GM20000 (cell line): Measurements from ENCODE around the gene TMOD3.
"Not testable (repeated sequence)": the region's sequence is repeated elsewhere in the genome, so short reads cannot be mapped to it uniquely, and the experiment has no call there.

Experiments
- DNase-seq: peaks from one replicate; pipeline ENCODE4 v3.0.0; 2012; ENCODE audit warnings: low spot score
- TF ChIP-seq, protein P1 (sequence below): IDR thresholded peaks from 2 replicates; pipeline ENCODE4 v1.5.1; 2012; ENCODE audit warnings: mild to moderate bottlenecking, control low read depth; ENCODE audit errors: extremely low read depth, missing control alignments

The TMOD3 gene

DNA sequence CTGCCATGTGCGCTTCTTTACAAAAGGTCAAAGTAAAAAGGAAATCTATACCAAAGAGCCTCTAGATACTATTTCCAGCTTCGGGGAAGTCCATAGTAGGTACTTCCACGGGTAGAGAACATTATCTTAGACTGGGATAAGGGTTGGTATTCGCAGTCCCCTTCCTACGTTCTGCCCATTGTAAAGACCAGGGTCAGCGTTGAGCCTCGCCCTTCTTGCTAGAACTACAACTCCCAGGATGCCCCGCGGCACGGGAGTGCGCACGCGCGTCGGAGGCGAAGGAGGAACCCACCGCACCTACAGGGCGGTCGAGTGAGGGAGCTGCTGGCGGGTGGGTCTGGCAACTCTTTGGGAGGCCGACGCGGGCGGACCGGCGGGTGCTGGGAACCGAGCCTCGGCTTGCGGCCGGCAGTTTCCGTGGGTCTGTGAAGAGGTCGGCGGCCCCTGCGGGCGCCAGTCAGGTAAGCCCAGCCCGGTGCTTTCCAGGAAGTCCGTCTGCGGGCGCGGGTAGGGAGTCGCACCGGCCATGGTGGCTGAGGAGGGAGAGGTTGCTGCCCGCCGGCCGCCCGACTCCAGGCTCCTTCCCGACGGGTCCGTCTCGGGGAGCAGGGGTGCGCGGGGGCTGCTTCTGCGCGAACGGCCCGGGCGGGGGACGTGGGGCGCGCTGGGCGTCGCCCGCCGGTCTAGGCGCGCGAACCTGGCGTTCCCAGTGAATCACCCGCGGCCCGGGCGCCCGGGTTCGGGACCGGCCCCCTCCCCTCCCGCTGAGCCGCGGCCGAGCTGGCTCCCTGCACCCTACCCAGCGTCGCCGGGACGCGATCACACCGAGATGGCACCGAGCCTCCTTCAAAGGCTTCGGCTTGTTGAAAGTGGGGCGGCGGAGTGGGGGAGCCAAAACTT is at the start of gene TMOD3:
Gene TMOD3, plus strand, starts transcription at position 278 of the 900 bp plus-strand sequence. CDS start 33,232 bp downstream, outside the sequence.
- TF ChIP-seq, protein P1, sequence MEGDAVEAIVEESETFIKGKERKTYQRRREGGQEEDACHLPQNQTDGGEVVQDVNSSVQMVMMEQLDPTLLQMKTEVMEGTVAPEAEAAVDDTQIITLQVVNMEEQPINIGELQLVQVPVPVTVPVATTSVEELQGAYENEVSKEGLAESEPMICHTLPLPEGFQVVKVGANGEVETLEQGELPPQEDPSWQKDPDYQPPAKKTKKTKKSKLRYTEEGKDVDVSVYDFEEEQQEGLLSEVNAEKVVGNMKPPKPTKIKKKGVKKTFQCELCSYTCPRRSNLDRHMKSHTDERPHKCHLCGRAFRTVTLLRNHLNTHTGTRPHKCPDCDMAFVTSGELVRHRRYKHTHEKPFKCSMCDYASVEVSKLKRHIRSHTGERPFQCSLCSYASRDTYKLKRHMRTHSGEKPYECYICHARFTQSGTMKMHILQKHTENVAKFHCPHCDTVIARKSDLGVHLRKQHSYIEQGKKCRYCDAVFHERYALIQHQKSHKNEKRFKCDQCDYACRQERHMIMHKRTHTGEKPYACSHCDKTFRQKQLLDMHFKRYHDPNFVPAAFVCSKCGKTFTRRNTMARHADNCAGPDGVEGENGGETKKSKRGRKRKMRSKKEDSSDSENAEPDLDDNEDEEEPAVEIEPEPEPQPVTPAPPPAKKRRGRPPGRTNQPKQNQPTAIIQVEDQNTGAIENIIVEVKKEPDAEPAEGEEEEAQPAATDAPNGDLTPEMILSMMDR, result no peak
- peak; percentile 97 for DNase-seq

GRCh38 chr15:51780636-51781035 is 48.8 kb upstream of the TMOD3 start:
- no peak for DNase-seq
- TF ChIP-seq, protein P1, result no peak

GRCh38 chr15:51781506-51781905 is 47.9 kb upstream of the TMOD3 start:
- DNase-seq, result no peak

GRCh38 chr15:51782357-51782896 is 47.0 kb upstream of the TMOD3 start:
- DNase-seq, result no peak
- TF ChIP-seq, protein P1, result no peak

More at GRCh38 chr15:51781506-51781905, 47.9 kb upstream of the TMOD3 start:
- TF ChIP-seq, protein P1, result no peak

DNA sequence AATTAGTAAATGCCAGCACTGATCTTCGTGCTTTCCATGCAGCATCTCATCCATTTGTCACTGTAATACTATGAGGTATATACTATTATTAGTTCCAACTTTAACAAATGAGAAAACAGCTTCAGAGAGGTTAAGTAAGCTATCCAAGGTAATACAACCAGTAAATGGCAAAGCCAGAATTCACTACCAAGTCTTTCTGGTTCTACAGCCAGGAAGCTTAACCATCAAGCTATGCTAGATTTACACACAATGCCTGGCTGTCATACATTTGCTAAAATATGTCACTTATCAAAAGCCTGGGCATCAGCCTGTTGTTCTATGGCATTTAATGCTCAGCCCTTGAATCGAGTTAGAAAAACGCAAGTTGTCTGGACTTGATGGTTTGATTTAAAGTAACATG is 45.5 kb upstream of the TMOD3 start:
- TF ChIP-seq, protein P1, result no peak
- DNase-seq, result no peak

GRCh38 chr15:51787130-51787529 is 42.3 kb upstream of the TMOD3 start:
- DNase-seq, result not testable (repeated sequence)

DNA sequence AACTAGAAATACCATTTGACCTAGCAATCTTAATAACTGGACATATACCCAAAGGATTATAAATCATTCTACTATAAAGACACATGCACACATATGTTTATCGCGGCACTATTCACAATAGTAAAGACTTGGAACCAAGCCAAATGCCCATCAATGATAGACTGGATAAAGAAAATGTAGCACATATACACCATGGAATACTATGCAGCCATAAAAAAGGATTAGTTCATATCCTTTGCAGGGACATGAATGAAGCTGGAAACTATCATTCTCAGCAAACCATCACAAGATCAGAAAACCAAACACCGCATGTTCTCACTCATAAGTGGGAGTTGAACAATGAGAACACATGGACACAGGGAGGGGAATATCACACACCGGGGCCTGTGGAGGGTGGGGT is 37.0 kb upstream of the TMOD3 start:
- not testable (repeated sequence) for DNase-seq

GRCh38 chr15:51793521-51794305 is 35.7 kb upstream of the TMOD3 start:
- TF ChIP-seq, protein P1, result no peak
- DNase-seq, result no peak
